HepG2 (cell line): Measurements from ENCODE around the gene ZNF343.

Experiments
- DPF2 ChIP-seq: sonication (generic); formaldehyde crosslinking; IDR thresholded peaks from 2 replicates; pipeline ENCODE4 v1.4.0; 2020; ENCODE audit warnings: mild to moderate bottlenecking, low read depth, missing genetic modification reagents, borderline replicate concordance
- EHMT2 ChIP-seq: fragments of 200-600 bp; sonication (generic); IDR thresholded peaks from 2 replicates; pipeline ENCODE4 v1.7.0; 2017; ENCODE audit warnings: antibody characterized with exemption, low read depth, low read length, borderline replicate concordance
- FOXA3 ChIP-seq: IDR thresholded peaks from 2 replicates; pipeline ENCODE4 v1.6.1; 2016; ENCODE audit warnings: missing genetic modification reagents, missing compliant biosample characterization
- MIER3 ChIP-seq: IDR thresholded peaks from 2 replicates; pipeline ENCODE4 v1.6.1; 2016; ENCODE audit warnings: missing compliant biosample characterization, borderline replicate concordance
- MYC ChIP-seq: sonication (generic); formaldehyde crosslinking; IDR thresholded peaks from 2 replicates; pipeline ENCODE4 v1.9.0; 2021; ENCODE audit warnings: missing genetic modification reagents, borderline replicate concordance
- NR3C1 ChIP-seq: sonication (generic); formaldehyde crosslinking; IDR thresholded peaks from 2 replicates; pipeline ENCODE4 v1.4.0; 2020; ENCODE audit warnings: missing genetic modification reagents
- PBX3 ChIP-seq: sonication (generic); formaldehyde crosslinking; IDR thresholded peaks from 2 replicates; pipeline ENCODE4 v1.8.1; 2023; ENCODE audit warnings: missing genetic modification reagents, inconsistent platforms, borderline replicate concordance
- RBM22 ChIP-seq: fragments of 200-400 bp; formaldehyde crosslinking; optimal IDR thresholded peaks from 2 replicates; pipeline ENCODE3; 2017; ENCODE audit warnings: mild to moderate bottlenecking, low read length, moderate library complexity
- TFE3 ChIP-seq: IDR thresholded peaks from 2 replicates; pipeline ENCODE4 v1.6.1; 2016
- ZNF263 ChIP-seq: sonication (generic); formaldehyde crosslinking; IDR thresholded peaks from 2 replicates; pipeline ENCODE4 v1.4.0; 2020; ENCODE audit warnings: missing genetic modification reagents
- ZSCAN9 ChIP-seq: IDR thresholded peaks from 2 replicates; pipeline ENCODE4 v1.6.1; 2016; ENCODE audit warnings: borderline replicate concordance

DNA sequence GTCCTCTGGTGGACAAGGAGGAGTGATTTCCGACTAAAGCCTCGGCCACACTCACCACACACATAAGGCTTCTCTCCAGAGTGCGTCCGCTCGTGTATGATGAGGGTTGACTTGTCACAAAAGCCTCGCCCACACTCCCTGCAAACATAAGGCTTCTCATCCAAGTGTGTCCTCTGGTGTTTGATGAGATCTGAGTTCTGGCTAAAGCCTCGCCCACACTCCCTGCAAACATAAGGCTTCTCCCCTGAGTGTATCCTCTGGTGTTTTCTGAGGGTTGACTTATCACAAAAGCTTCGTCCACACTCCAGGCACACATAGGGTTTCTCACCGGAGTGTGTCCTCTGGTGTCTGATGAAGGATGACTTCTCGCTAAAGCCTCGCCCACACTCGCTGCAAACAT is 25.2 kb downstream of the ZNF343 start:
- TF ChIP-seq NR3C1 (CRISPR knock-in tag): no peak
- no peak for TF ChIP-seq MYC
- TF ChIP-seq ZSCAN9: no peak
- TF ChIP-seq EHMT2: no peak
- no peak for TF ChIP-seq DPF2 (CRISPR knock-in tag)
- no peak for TF ChIP-seq ZNF263
- TF ChIP-seq TFE3: no peak
- no peak for TF ChIP-seq RBM22
- TF ChIP-seq MIER3 (CRISPR knock-in tag): no peak
- TF ChIP-seq PBX3 (CRISPR knock-in tag): no peak
- TF ChIP-seq FOXA3: no peak
